Effector CD8-positive, alpha-beta T cell (primary cell): ENCODE results near the gene USF3.

Experiments used
- DNase-seq: peaks from one replicate; lab custom pipeline; 2025; lab: John Stamatoyannopoulos, UW

USF3 gene

GRCh38 chr3:113606539-113607218 lies 89.8 kb downstream of the USF3 start:
- DNase-seq = no peak

- DNase-seq = no peak
Measured at GRCh38 chr3:113602836-113603235, 93.6 kb downstream of the USF3 start.

GRCh38 chr3:113602256-113602655 lies 94.2 kb downstream of the USF3 start:
- no peak for DNase-seq

- no peak for DNase-seq
Measured at GRCh38 chr3:113601240-113601639, 95.2 kb downstream of the USF3 start.

- no peak for DNase-seq
Measured at GRCh38 chr3:113600418-113601182, 95.8 kb downstream of the USF3 start.
